Uterus (tissue), 4 donors: Measurements from ENCODE around the gene TFCP2L1. TPM values are rescaled to one million over a fixed set of nuclear protein-coding genes. Genes with fewer than 3 reads are reported as not detected.

Experiments used
- DNase-seq, 2 donors: peaks; one replicate each; pipeline ENCODE4 v3.0.0-alpha.2; 2019 to 2020
- H3K27ac ChIP-seq, 2 donors: fragments of 200-600 bp; sonication (generic); 1 replicate in 1 of 2; 2 replicates in 1 of 2; pipeline ENCODE4 v1.5.1; 2016 to 2018
- H3K27me3 ChIP-seq, 2 donors: fragments of 200-600 bp; sonication (generic); one replicate each; pipeline ENCODE4 v1.5.1; 2018 to 2019; ENCODE audit warnings: control low read depth in 1 of 2
- H3K36me3 ChIP-seq, 2 donors: fragments of 200-600 bp; sonication (generic); one replicate each; pipeline ENCODE4 v1.5.1; 2019; ENCODE audit warnings: control low read depth in 1 of 2
- H3K4me1 ChIP-seq, 2 donors: fragments of 200-600 bp; sonication (generic); one replicate each; pipeline ENCODE4 v1.5.1; 2018 to 2019; ENCODE audit warnings: control low read depth in 1 of 2
- H3K4me3 ChIP-seq, 2 donors: fragments of 200-600 bp; sonication (generic); 1 replicate in 1 of 2; 2 replicates in 1 of 2; pipeline ENCODE4 v1.5.1; 2018 to 2019; ENCODE audit warnings: mild to moderate bottlenecking in 1 of 2
- H3K9me3 ChIP-seq, 2 donors: fragments of 200-600 bp; sonication (generic); one replicate each; pipeline ENCODE4 v1.5.1; 2019; ENCODE audit warnings: control low read depth in 1 of 2
- CTCF ChIP-seq, 4 experiments: fragments of 200-600 bp in 2 of 4; fragments of 450-650 bp in 2 of 4; sonication (generic) in 2 of 4; IDR thresholded peaks; one replicate each; pipeline ENCODE4 v1.5.1; 2016 to 2019; ENCODE audit warnings: antibody characterized with exemption in 4 of 4, mild to moderate bottlenecking in 2 of 4, moderate library complexity in 1 of 4
- POLR2A ChIP-seq, 2 donors: fragments of 450-650 bp; IDR thresholded peaks; one replicate each; pipeline ENCODE4 v1.6.1; 2016; ENCODE audit warnings: antibody characterized with exemption in 2 of 2, mild to moderate bottlenecking in 1 of 2, moderate library complexity in 1 of 2
- intact Hi-C: fragments of 100-400 bp; cut with DNase I; formaldehyde crosslinking; loops from one replicate; pipeline ENCODE4 v1.15.1; 2023; ENCODE audit warnings: low total_unique reads
- total RNA-seq, 4 donors: library from RNA; depleted of rRNA in 3 of 4; stranded (reverse); fragments of >200 nt in 3 of 4; gene quantifications; one replicate each; pipeline versions ENCODE4 v1.1.0 to v1.2.4, GENCODE V29; 2014 to 2023
- donor health status: DM: yes; HTN: yes; CAD: no.

Gene TFCP2L1
- total RNA-seq, 4 donors from 2014 or later: under 0.01 to 6.2 (median 2.1) TPM

- TF ChIP-seq POLR2A (IDR thresholded peaks at IDR 0.05) (no peak), CTCF (IDR thresholded peaks at IDR 0.05) (no peak)
- intact Hi-C loops: no loop called here
- H3K4me3 ChIP-seq: no peak overlapping the region
Observed at GRCh38 chr2:121281694-121282093, 3.3 kb downstream of the TFCP2L1 start.

GRCh38 chr2:121281107-121281506, 3.9 kb downstream of the TFCP2L1 start:
- Histone ChIP-seq H3K9me3 (no peaks in the 10 kb centered on the region), H3K36me3 (no peaks in the 10 kb centered on the region), H3K27ac (no peak overlapping the region), H3K4me3 (no peak overlapping the region), H3K27me3 (peaks cover 0 to 3% of the 10 kb centered on the region in 2 donors), H3K4me1 (no peaks in the 10 kb centered on the region)
- TF ChIP-seq POLR2A (IDR thresholded peaks at IDR 0.05): no peak
- TF ChIP-seq CTCF (IDR thresholded peaks at IDR 0.05): no peak
- intact Hi-C loops: no loop called here
- DNase-seq: no peak

More at GRCh38 chr2:121281694-121282093, 3.3 kb downstream of the TFCP2L1 start:
- no peak overlapping the region for H3K27ac ChIP-seq
- peaks cover 0 to 3% of the 10 kb centered on the region in 2 donors for H3K27me3 ChIP-seq
- H3K4me1 ChIP-seq: no peaks in the 10 kb centered on the region
- no peaks in the 10 kb centered on the region for H3K36me3 ChIP-seq
- no peak for DNase-seq
- no peaks in the 10 kb centered on the region for H3K9me3 ChIP-seq

DNA sequence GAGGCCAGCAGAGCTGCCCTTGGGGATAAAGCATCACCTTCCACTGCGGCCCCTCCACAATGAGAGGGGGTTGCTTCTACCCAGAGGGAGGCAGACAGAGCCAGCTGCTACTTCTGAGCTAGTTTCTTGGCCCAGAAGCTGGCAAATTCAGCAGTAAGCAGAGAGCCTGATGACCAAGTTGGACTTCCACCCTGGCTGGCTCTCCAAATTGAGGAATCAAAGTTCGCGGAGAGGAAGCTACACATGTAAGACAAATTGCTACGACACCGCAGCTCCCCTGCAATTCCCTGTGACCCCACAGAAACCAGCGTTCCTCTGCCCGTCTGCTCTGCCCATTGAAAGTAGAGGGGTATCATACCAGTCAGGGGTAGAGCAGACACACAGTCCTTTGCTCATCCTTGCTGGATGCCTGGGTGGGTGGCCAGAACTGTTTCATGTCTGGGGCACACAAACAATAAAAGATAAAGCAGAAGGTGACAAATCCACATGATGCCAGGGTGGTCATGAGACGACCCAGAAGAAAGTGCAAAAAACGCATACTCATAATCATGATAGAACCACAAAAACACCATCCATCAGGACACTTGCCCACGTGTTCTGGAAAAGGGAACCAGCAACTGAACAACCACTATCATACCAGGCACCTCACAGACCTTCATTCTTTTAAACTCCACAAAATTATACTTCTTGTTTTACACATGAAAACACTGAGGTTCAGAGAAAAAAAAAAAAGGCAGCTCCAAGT, 5.4 kb downstream of the TFCP2L1 start:
- DNase-seq: no peak
- no peak overlapping the region for H3K27ac ChIP-seq
- no peak overlapping the region for H3K4me3 ChIP-seq
- TF ChIP-seq CTCF (IDR thresholded peaks at IDR 0.05) (no peak), POLR2A (IDR thresholded peaks at IDR 0.05) (no peak)
- intact Hi-C loops: no loop called here
- no peaks in the 10 kb centered on the region for H3K9me3 ChIP-seq
- H3K36me3 ChIP-seq: no peaks in the 10 kb centered on the region
- peaks cover 0 to 3% of the 10 kb centered on the region in 2 donors for H3K27me3 ChIP-seq
- no peaks in the 10 kb centered on the region for H3K4me1 ChIP-seq

- Histone ChIP-seq H3K27me3 (no peaks in the 10 kb centered on the region), H3K36me3 (no peaks in the 10 kb centered on the region), H3K27ac (no peak overlapping the region), H3K9me3 (no peaks in the 10 kb centered on the region), H3K4me1 (no peaks in the 10 kb centered on the region), H3K4me3 (no peak overlapping the region)
- TF ChIP-seq CTCF (IDR thresholded peaks at IDR 0.05) (no peak), POLR2A (IDR thresholded peaks at IDR 0.05) (no peak)
- no peak for DNase-seq
- intact Hi-C loops: no loop called here
Observed at GRCh38 chr2:121276341-121276740, 8.7 kb downstream of the TFCP2L1 start.

GRCh38 chr2:121273116-121273515, 11.9 kb downstream of the TFCP2L1 start:
- H3K4me1 ChIP-seq: no peaks in the 10 kb centered on the region
- intact Hi-C loops: no loop called here
- no peaks in the 10 kb centered on the region for H3K36me3 ChIP-seq
- no peak overlapping the region for H3K27ac ChIP-seq
- no peak overlapping the region for H3K4me3 ChIP-seq
- no peaks in the 10 kb centered on the region for H3K9me3 ChIP-seq
- H3K27me3 ChIP-seq: no peaks in the 10 kb centered on the region
- DNase-seq: no peak
- TF ChIP-seq POLR2A (IDR thresholded peaks at IDR 0.05) (no peak), CTCF (IDR thresholded peaks at IDR 0.05) (no peak)
